A549 (cell line): ENCODE data around the gene NEGR1. TPM values are rescaled to one million over a fixed set of nuclear protein-coding genes. Genes with fewer than 3 reads are reported as not detected.

Experiments
- ATAC-seq, 2 experiments: fragments of 200-7000 bp in 1 of 2; fragments of >200 bp in 1 of 2; cut with Nextera tagmentation in 1 of 2; cut with Tn5 transposase in 1 of 2; 3 replicates each; pipeline versions ENCODE4 v1.8.0 to v1.9.1; 2018 to 2020; ENCODE audit warnings: mild to moderate bottlenecking in 1 of 2, moderate library complexity in 1 of 2
- CTCF ChIA-PET: fragments of 300-600 bp; sonication (Branson Sonifier 250); formaldehyde crosslinking; extraction: SDS; loops from one replicate; lab custom pipeline; 2021; ENCODE audit warnings: antibody characterized with exemption, inconsistent platforms; lab: Yijun Ruan, JAX
- POLR2A ChIA-PET: fragments of 350-600 bp; formaldehyde crosslinking; extraction: SDS; loops from one replicate; lab custom pipeline; 2021; ENCODE audit warnings: antibody characterized with exemption, inconsistent platforms; lab: Yijun Ruan, JAX
- DNase-seq, 2 experiments: peaks; one replicate each; pipeline versions ENCODE4 v3.0.0 to v3.0.0-alpha.2; 2011 to 2016; ENCODE audit warnings: low read depth in 1 of 2, low spot score in 1 of 2
- FAIRE-seq: peaks from 2 replicates; lab custom pipeline; 2011; peaks lifted over from hg19 to GRCh38; lab: Jason Lieb, UNC
- H3K27ac ChIP-seq, 2 experiments: fragments of >200 bp; sonication (Bioruptor Twin); formaldehyde crosslinking; 3 replicates each; pipeline ENCODE4 v1.5.1; 2016 to 2017
- H3K4me1 ChIP-seq: fragments of >200 bp; sonication (Bioruptor Twin); formaldehyde crosslinking; 3 replicates; pipeline ENCODE4 v1.6.1; 2016
- H3K4me2 ChIP-seq: fragments of >200 bp; sonication (Bioruptor Twin); formaldehyde crosslinking; 3 replicates; pipeline ENCODE4 v1.6.1; 2016
- H3K4me3 ChIP-seq: fragments of >200 bp; sonication (Bioruptor Twin); formaldehyde crosslinking; 3 replicates; pipeline ENCODE4 v1.5.1; 2016
- H3K9me3 ChIP-seq: fragments of >200 bp; sonication (Bioruptor Twin); formaldehyde crosslinking; 3 replicates; pipeline ENCODE4 v1.6.1; 2016
- ATOH8 ChIP-seq: fragments of 250-450 bp; sonication (Bioruptor Pico); IDR thresholded peaks from 2 replicates; pipeline ENCODE4 v1.5.0; 2020; ENCODE audit warnings: low read depth, mild to moderate bottlenecking, moderate library complexity
- E2F6 ChIP-seq: IDR thresholded peaks from 2 replicates; pipeline ENCODE4 v1.6.1; 2012; ENCODE audit warnings: low read depth, borderline replicate concordance
- ELK1 ChIP-seq: fragments of 150-350 bp; IDR thresholded peaks from 2 replicates; pipeline ENCODE4 v1.6.1; 2014; ENCODE audit warnings: low read depth, mild to moderate bottlenecking, low read length
- EP300 ChIP-seq, 2 experiments: fragments of >200 bp; sonication (Bioruptor Twin); formaldehyde crosslinking; IDR thresholded peaks; 2 replicates in 1 of 2; 3 replicates in 1 of 2; pipeline ENCODE4 v1.6.1; 2016 to 2017
- FOSB ChIP-seq: fragments of 250-450 bp; sonication (Bioruptor Pico); IDR thresholded peaks from 2 replicates; pipeline ENCODE4 v1.5.0; 2020; ENCODE audit warnings: mild to moderate bottlenecking, moderate library complexity
- FOSL2 ChIP-seq, 2 experiments: fragments of 450-650 bp in 1 of 2; fragments of >200 bp in 1 of 2; sonication (Bioruptor Twin) in 1 of 2; formaldehyde crosslinking; IDR thresholded peaks; 2 replicates each; pipeline versions ENCODE4 v1.5.0 to v1.6.1; 2016 to 2020; ENCODE audit warnings: mild to moderate bottlenecking in 1 of 2, moderate library complexity in 1 of 2
- HMGXB4 ChIP-seq: fragments of 250-450 bp; sonication (Bioruptor Pico); IDR thresholded peaks from 2 replicates; pipeline ENCODE4 v1.5.0; 2021; ENCODE audit warnings: mild to moderate bottlenecking, moderate library complexity, borderline replicate concordance
- HOXA7 ChIP-seq: fragments of 250-450 bp; sonication (Bioruptor Pico); IDR thresholded peaks from 2 replicates; pipeline ENCODE4 v1.5.0; 2020; ENCODE audit warnings: mild to moderate bottlenecking, moderate library complexity
- HOXB5 ChIP-seq: fragments of 250-450 bp; sonication (Bioruptor Pico); IDR thresholded peaks from 2 replicates; pipeline ENCODE4 v1.5.0; 2020; ENCODE audit warnings: mild to moderate bottlenecking, moderate library complexity
- MAX ChIP-seq: IDR thresholded peaks from 2 replicates; pipeline ENCODE4 v1.6.1; 2012
- PHF8 ChIP-seq: fragments of 200-600 bp; sonication (generic); IDR thresholded peaks from 2 replicates; pipeline ENCODE4 v1.6.1; 2016; ENCODE audit warnings: low read depth, mild to moderate bottlenecking, antibody characterized with exemption, moderate library complexity, borderline replicate concordance
- POLR2A ChIP-seq: IDR thresholded peaks from 2 replicates; pipeline ENCODE4 v1.6.1; 2012; ENCODE audit warnings: mild to moderate bottlenecking, low read length
- REST ChIP-seq: fragments of 200-600 bp; sonication (generic); IDR thresholded peaks from 2 replicates; pipeline ENCODE4 v1.6.1; 2016; ENCODE audit warnings: antibody characterized with exemption, mild to moderate bottlenecking, moderate library complexity
- RNF2 ChIP-seq: fragments of 200-600 bp; sonication (generic); IDR thresholded peaks from 2 replicates; pipeline ENCODE4 v1.6.1; 2016; ENCODE audit warnings: low read depth, mild to moderate bottlenecking, antibody characterized with exemption, moderate library complexity, borderline replicate concordance
- SMC3 ChIP-seq: fragments of >200 bp; sonication (Bioruptor Twin); formaldehyde crosslinking; IDR thresholded peaks from 3 replicates; pipeline ENCODE4 v1.6.1; 2018; ENCODE audit warnings: inconsistent platforms
- ZFP36 ChIP-seq: fragments of 450-650 bp; IDR thresholded peaks from 2 replicates; pipeline ENCODE4 v1.6.1; 2014; ENCODE audit warnings: borderline replicate concordance; ENCODE audit not compliant: partially characterized antibody
- ZSCAN20 ChIP-seq: fragments of 250-450 bp; sonication (Bioruptor Pico); IDR thresholded peaks from 2 replicates; pipeline ENCODE4 v1.8.0; 2022; ENCODE audit warnings: mild to moderate bottlenecking, moderate library complexity
- WGBS: methylation state at CpG from one replicate; pipeline ENCODE4 v1.1.6; 2017; ENCODE audit errors: missing lambda C conversion rate; 5-methylcytosine and 5-hydroxymethylcytosine counted together
- polyA plus RNA-seq, 4 experiments: library from polyadenylated mRNA; depleted of rRNA in 3 of 4; stranded (reverse); fragments of >200 nt; fragmentation: RNase III in 1 of 4; extraction: RNeasy Plus Mini Kit Qiagen cat#74134 plus additional on column Dnase treatment in 1 of 4; gene quantifications; 2 replicates in 3 of 4; 3 replicates in 1 of 4; pipeline ENCODE4 v1.2.3, GENCODE V29; 2011 to 2017

The NEGR1 gene
- polyA plus RNA-seq, 2 of the 4 experiments (the other 2 are of a cell fraction): not detected

- CTCF ChIA-PET: no interaction called here
- no peak for FAIRE-seq
Measured at GRCh38 chr1:71649608-71650007, 632.7 kb downstream of the NEGR1 start.

GRCh38 chr1:71647513-71648300 is 634.6 kb downstream of the NEGR1 start:
- ChIA-PET POLR2A (no interaction called here), CTCF (no interaction called here)
- FAIRE-seq (no peak), ATAC-seq (no peak)
- Histone ChIP-seq H3K27ac (no peak overlapping the region), H3K4me1 (no peaks in the 10 kb centered on the region), H3K9me3 (no peaks in the 10 kb centered on the region)
- TF ChIP-seq POLR2A: no peak
- TF ChIP-seq, all 56 proteins: peak for 0
- H3K4me3 ChIP-seq: no peak overlapping the region
- no peak overlapping the region for H3K4me2 ChIP-seq
- 0% methylated on average over 1 of the region's 1 CpG for WGBS
- no peak for DNase-seq

More at GRCh38 chr1:71649608-71650007, 632.7 kb downstream of the NEGR1 start:
- POLR2A ChIA-PET: no interaction called here
- H3K4me3 ChIP-seq: no peak overlapping the region
- ATAC-seq (no peak), DNase-seq (no peak)
- WGBS: 0% methylated on average over 1 of the region's 1 CpG
- no peaks in the 10 kb centered on the region for H3K4me1 ChIP-seq
- no peaks in the 10 kb centered on the region for H3K9me3 ChIP-seq
- no peak for TF ChIP-seq FOSL2 (IDR thresholded peaks at IDR 0.05)
- no peak for TF ChIP-seq FOSL2 (CRISPR knock-in tag; IDR thresholded peaks at IDR 0.05)
- TF ChIP-seq MAX: no peak
- TF ChIP-seq PHF8: no peak
- TF ChIP-seq EP300 (IDR thresholded peaks at IDR 0.05): no peak
- TF ChIP-seq ELK1: no peak
- TF ChIP-seq, all 56 proteins: peak for 0
- Histone ChIP-seq H3K27ac (no peak overlapping the region), H3K4me2 (no peak overlapping the region)

GRCh38 chr1:71645015-71645414 is 637.3 kb downstream of the NEGR1 start:
- POLR2A ChIA-PET: no interaction called here
- FAIRE-seq: no peak
- 4% methylated on average over 2 of the region's 2 CpGs for WGBS

More at GRCh38 chr1:71645015-71645414, 637.3 kb downstream of the NEGR1 start:
- TF ChIP-seq EP300 (IDR thresholded peaks at IDR 0.05): no peak
- TF ChIP-seq REST: no peak
- no peak for TF ChIP-seq MAX
- TF ChIP-seq SMC3: no peak
- no peak for TF ChIP-seq POLR2A
- no peak for TF ChIP-seq ZFP36
- TF ChIP-seq E2F6: no peak
- no peak for TF ChIP-seq ZSCAN20 (CRISPR knock-in tag)
- TF ChIP-seq RNF2: no peak
- no peak for TF ChIP-seq HMGXB4
- TF ChIP-seq FOSB (CRISPR knock-in tag): no peak
- TF ChIP-seq HOXB5: no peak
- TF ChIP-seq HOXA7 (CRISPR knock-in tag): no peak
- TF ChIP-seq ATOH8 (CRISPR knock-in tag): no peak
- Histone ChIP-seq H3K9me3 (no peaks in the 10 kb centered on the region), H3K4me1 (no peaks in the 10 kb centered on the region), H3K4me3 (no peak overlapping the region), H3K27ac (no peak overlapping the region), H3K4me2 (no peak overlapping the region)
- CTCF ChIA-PET: no interaction called here
- no peak for DNase-seq
- ATAC-seq: no peak
